B cell (primary cell): ENCODE results near the gene GORAB. TPM values are rescaled to one million over a fixed set of nuclear protein-coding genes. Genes with fewer than 3 reads are reported as not detected.

Experiments used
- ATAC-seq: fragments of 200-7000 bp; cut with Tn5 transposase; one replicate; pipeline ENCODE4 v1.10.0; 2021; ENCODE audit warnings: low read depth, mild to moderate bottlenecking, moderate number of reproducible peaks, moderate library complexity
- CTCF ChIA-PET: fragments of 350-600 bp; sonication (Branson Sonifier 250); formaldehyde crosslinking; loops from one replicate; lab custom pipeline; 2021; ENCODE audit warnings: antibody characterized with exemption, inconsistent platforms; lab: Charles Lee
- POLR2A ChIA-PET: fragments of 350-600 bp; sonication (Branson Sonifier 250); formaldehyde crosslinking; loops from one replicate; lab custom pipeline; 2021; ENCODE audit warnings: antibody characterized with exemption; lab: Charles Lee
- DNase-seq: peaks from one replicate; pipeline ENCODE4 v3.0.0; 2013
- H2AFZ ChIP-seq: 2 replicates; pipeline ENCODE4 v1.6.1; 2012; ENCODE audit warnings: mild to moderate bottlenecking, low read depth, low read length; ENCODE audit not compliant: insufficient read depth, poor library complexity, severe bottlenecking
- H3K27ac ChIP-seq, 2 donors: 1 replicate in 1 of 2; 2 replicates in 1 of 2; pipeline ENCODE4 v1.5.1; 2012 to 2013; ENCODE audit warnings: low read length in 2 of 2, mild to moderate bottlenecking in 2 of 2, moderate library complexity in 1 of 2
- H3K27me3 ChIP-seq, 4 experiments: fragments of 200-600 bp in 1 of 4; sonication (generic) in 1 of 4; replicated peaks in 1 of 4; 1 replicate in 2 of 4; 2 replicates in 2 of 4; pipeline versions ENCODE4 v1.6.1 to v1.7.0; 2013 to 2016; ENCODE audit warnings: low read length in 3 of 4, mild to moderate bottlenecking in 2 of 4, mixed read lengths in 1 of 4, moderate library complexity in 1 of 4; ENCODE audit not compliant: insufficient read depth in 4 of 4, control insufficient read depth in 3 of 4; ENCODE audit errors: control extremely low read depth in 1 of 4
- H3K36me3 ChIP-seq, 2 experiments: replicated peaks in 1 of 2; 1 replicate in 1 of 2; 2 replicates in 1 of 2; pipeline versions ENCODE4 v1.6.1 to v1.7.1; 2013; ENCODE audit warnings: low read length in 1 of 2; ENCODE audit not compliant: insufficient read depth in 2 of 2, control insufficient read depth in 1 of 2; ENCODE audit errors: control extremely low read depth in 1 of 2, extremely low read depth in 1 of 2
- H3K4me1 ChIP-seq, 2 donors: fragments of 200-600 bp in 1 of 2; sonication (generic) in 1 of 2; 1 replicate in 1 of 2; 2 replicates in 1 of 2; pipeline versions ENCODE4 v1.5.1 to v1.6.1; 2013 to 2017; ENCODE audit warnings: low read length in 2 of 2; ENCODE audit not compliant: control insufficient read depth in 2 of 2, insufficient read depth in 2 of 2
- H3K4me2 ChIP-seq: replicated peaks from 2 replicates; pipeline ENCODE3; 2012; ENCODE audit warnings: mild to moderate bottlenecking, low read depth, low read length; ENCODE audit not compliant: poor library complexity, severe bottlenecking
- H3K4me3 ChIP-seq, 5 experiments: fragments of 200-600 bp in 1 of 5; sonication (generic) in 1 of 5; 1 replicate in 3 of 5; 2 replicates in 2 of 5; pipeline versions ENCODE4 v1.5.1 to v1.7.0; 2011 to 2016; ENCODE audit warnings: low read length in 4 of 5, mild to moderate bottlenecking in 4 of 5, low read depth in 2 of 5, control low read depth in 1 of 5, moderate library complexity in 1 of 5; ENCODE audit not compliant: insufficient read depth in 1 of 5; ENCODE audit errors: control extremely low read depth in 1 of 5, extremely low read depth in 1 of 5
- H3K79me2 ChIP-seq: fragments of 200-600 bp; sonication (generic); one replicate; pipeline ENCODE4 v1.6.0; 2016; ENCODE audit warnings: low read length; ENCODE audit not compliant: control insufficient read depth, insufficient read depth
- H3K9ac ChIP-seq: fragments of 200-600 bp; sonication (generic); 2 replicates; pipeline ENCODE4 v1.6.1; 2017; ENCODE audit warnings: mild to moderate bottlenecking, low read length, moderate library complexity
- H3K9me3 ChIP-seq, 3 donors: one replicate each; pipeline versions ENCODE4 v1.6.1 to v1.7.1; 2013; ENCODE audit warnings: low read length in 2 of 3; ENCODE audit not compliant: control insufficient read depth in 2 of 3, insufficient read depth in 1 of 3; ENCODE audit errors: control extremely low read depth in 1 of 3
- H4K20me1 ChIP-seq: 2 replicates; pipeline ENCODE4 v1.6.0; 2012; ENCODE audit warnings: mild to moderate bottlenecking, low read length; ENCODE audit not compliant: insufficient read depth, control insufficient read depth, poor library complexity, severe bottlenecking
- H3K27ac Mint-ChIP-seq: one replicate; pipeline ENCODE4 v1.8.0; 2021; ENCODE audit warnings: mixed read lengths
- H3K27me3 Mint-ChIP-seq: one replicate; pipeline ENCODE4 v1.8.0; 2021; ENCODE audit warnings: mixed read lengths
- H3K4me1 Mint-ChIP-seq: one replicate; pipeline ENCODE4 v1.8.0; 2021; ENCODE audit warnings: mixed read lengths
- H3K4me3 Mint-ChIP-seq: one replicate; pipeline ENCODE4 v1.8.0; 2021; ENCODE audit warnings: mixed read lengths
- H3K9me3 Mint-ChIP-seq: one replicate; pipeline ENCODE4 v1.8.0; 2022; ENCODE audit warnings: mixed read lengths; ENCODE audit not compliant: insufficient read depth
- CTCF ChIP-seq: fragments of 200-600 bp; IDR thresholded peaks from one replicate; pipeline ENCODE4 v1.8.0; 2022; ENCODE audit warnings: antibody characterized with exemption, mild to moderate bottlenecking
- EZH2 ChIP-seq: IDR thresholded peaks from 2 replicates; pipeline ENCODE4 v1.6.1; 2012; ENCODE audit warnings: borderline replicate concordance, low read depth, mild to moderate bottlenecking, moderate library complexity, low read length; ENCODE audit not compliant: insufficient read depth, poor library complexity, severe bottlenecking
- WGBS: methylation state at CpG from one replicate; pipeline ENCODE4 v1.1.5; 2013; ENCODE audit warnings: missing lambda C conversion rate; ENCODE audit not compliant: insufficient coverage; 5-methylcytosine and 5-hydroxymethylcytosine counted together
- intact Hi-C: fragments of 100-400 bp; cut with micrococcal nuclease; formaldehyde crosslinking; loops from one replicate; pipeline ENCODE4 v1.10.0; 2022
- polyA plus RNA-seq: library from polyadenylated mRNA; depleted of rRNA; stranded (reverse); fragments of >200 nt; gene quantifications from 2 replicates; pipeline ENCODE4 v1.2.3, GENCODE V29; 2012
- total RNA-seq, 2 donors: library from RNA; stranded (reverse); fragments of 120-200 nt in 1 of 2; gene quantifications; 1 replicate in 1 of 2; 2 replicates in 1 of 2; pipeline versions ENCODE4 v1.2.3 to v1.2.4, GENCODE V29; 2013 to 2022

The GORAB gene
- total and polyA plus RNA-seq, 2 donors (not counting 1 experiment from before 2014, with no cell fraction given), result 15.1 to 24.2 TPM

- no peaks in the 10 kb centered on the region for H3K27me3 Mint-ChIP-seq
- peaks cover 13% of the 10 kb centered on the region for H3K4me1 Mint-ChIP-seq
- Histone ChIP-seq H3K9ac (no peak overlapping the region), H3K79me2 (peaks cover 40% of the 10 kb centered on the region), H3K36me3 (peaks cover 5 to 13% of the 10 kb centered on the region in 2 experiments), H2AFZ (no peak overlapping the region), H3K27me3 (no peaks in the 10 kb centered on the region), H3K4me2 (no peak overlapping the region), H3K4me3 (no peak overlapping the region), H3K9me3 (no peaks in the 10 kb centered on the region), H4K20me1 (no peaks in the 10 kb centered on the region), H3K27ac (no peak overlapping the region), H3K4me1 (peaks cover 12 to 17% of the 10 kb centered on the region in 2 donors)
- TF ChIP-seq CTCF (no peak), EZH2 (no peak)
- ChIA-PET POLR2A (no interaction called here), CTCF (no interaction called here)
- intact Hi-C loops, result no loop called here
- ATAC-seq (no peak), DNase-seq (no peak)
- no peaks in the 10 kb centered on the region for H3K9me3 Mint-ChIP-seq
- H3K27ac Mint-ChIP-seq, result no peak overlapping the region
- 100% methylated on average over 2 of the region's 2 CpGs for WGBS
- no peak overlapping the region for H3K4me3 Mint-ChIP-seq
Observed at GRCh38 chr1:170535418-170535817, 3.5 kb downstream of the GORAB start.

GRCh38 chr1:170536924-170537551, 5.1 kb downstream of the GORAB start:
- peaks cover 34% of the 10 kb centered on the region for H3K79me2 ChIP-seq
- ChIA-PET CTCF (no interaction called here), POLR2A (no interaction called here)
- no peak overlapping the region for H3K4me3 ChIP-seq
- H3K36me3 ChIP-seq, result peaks cover 5 to 21% of the 10 kb centered on the region in 2 experiments
- no peak overlapping the region for H3K9ac ChIP-seq
- intact Hi-C loops, result no loop called here
- DNase-seq (no peak), ATAC-seq (no peak)
- no CpG with 5 or more reads among the region's 1 CpG for WGBS
- H3K9me3 ChIP-seq, result no peaks in the 10 kb centered on the region
- Mint-ChIP-seq H3K27ac (no peak overlapping the region), H3K4me3 (no peak overlapping the region), H3K4me1 (peaks cover 11% of the 10 kb centered on the region), H3K27me3 (no peaks in the 10 kb centered on the region), H3K9me3 (no peaks in the 10 kb centered on the region)
- no peaks in the 10 kb centered on the region for H4K20me1 ChIP-seq
- peaks cover 10 to 13% of the 10 kb centered on the region in 2 donors for H3K4me1 ChIP-seq
- no peak overlapping the region for H3K4me2 ChIP-seq
- no peak overlapping the region for H3K27ac ChIP-seq
- TF ChIP-seq EZH2, result no peak
- no peak for TF ChIP-seq CTCF
- no peaks in the 10 kb centered on the region for H3K27me3 ChIP-seq
- no peak overlapping the region for H2AFZ ChIP-seq
